Measurements from ENCODE around the gene CNPY1.

The CNPY1 gene

DNA sequence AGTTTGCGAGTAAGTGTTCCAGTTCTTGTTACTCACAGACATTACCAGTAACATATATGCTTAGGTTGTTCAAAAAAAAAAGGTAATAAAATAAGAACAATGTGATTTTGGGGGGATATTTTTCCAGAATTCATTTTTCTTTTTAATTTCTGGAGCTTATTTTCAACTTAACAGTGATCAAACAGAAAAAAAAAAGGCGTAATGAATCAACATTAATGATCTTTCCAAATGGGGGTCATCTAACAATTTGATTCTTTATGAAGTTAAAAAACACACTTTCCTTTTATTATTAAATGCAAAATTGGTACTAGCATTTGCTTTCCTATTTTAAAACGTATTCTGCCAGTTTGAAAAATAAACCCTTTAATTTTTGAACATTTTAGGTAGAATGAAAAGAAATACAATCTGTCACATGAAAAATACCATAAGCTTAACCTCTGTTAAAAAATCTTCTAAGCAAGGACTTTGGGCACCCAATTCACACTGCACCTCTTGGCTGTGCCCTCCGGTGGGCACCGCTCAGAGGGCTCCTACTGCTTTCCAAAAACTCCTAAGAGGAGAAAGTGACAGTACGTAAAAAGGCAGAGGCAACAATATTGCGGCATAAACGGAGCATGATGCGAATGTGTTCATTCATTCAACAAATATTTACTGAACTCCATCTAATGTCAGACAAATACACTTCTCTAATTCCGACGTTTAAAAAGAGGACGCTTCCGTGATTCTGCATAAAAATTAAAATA lies 32.6 kb downstream of the CNPY1 start:
- H3K27me3 ChIP-seq (ENCODE audit: control insufficient read depth, insufficient read depth, low read length), result peaks cover 5% of the 10 kb centered on the region
- no peak overlapping the region for H3K4me3 ChIP-seq (ENCODE audit: low read depth, low read length)
- no peaks in the 10 kb centered on the region for H3K4me1 ChIP-seq
- H3K9me3 ChIP-seq (ENCODE audit: control insufficient read depth, low read length), result no peaks in the 10 kb centered on the region
- no peaks in the 10 kb centered on the region for H3K36me3 ChIP-seq (ENCODE audit: control insufficient read depth, insufficient read depth, low read length)
- no peaks in the 10 kb centered on the region for H3K79me2 ChIP-seq
- TF ChIP-seq CTCF (IDR thresholded peaks at IDR 0.05), result no peak
- H3K4me2 ChIP-seq (ENCODE audit: low read length), result no peak overlapping the region
- H2AFZ ChIP-seq, result no peak overlapping the region
- H3K27ac ChIP-seq, result no peak overlapping the region
- no peak overlapping the region for H3K9ac ChIP-seq

DNA sequence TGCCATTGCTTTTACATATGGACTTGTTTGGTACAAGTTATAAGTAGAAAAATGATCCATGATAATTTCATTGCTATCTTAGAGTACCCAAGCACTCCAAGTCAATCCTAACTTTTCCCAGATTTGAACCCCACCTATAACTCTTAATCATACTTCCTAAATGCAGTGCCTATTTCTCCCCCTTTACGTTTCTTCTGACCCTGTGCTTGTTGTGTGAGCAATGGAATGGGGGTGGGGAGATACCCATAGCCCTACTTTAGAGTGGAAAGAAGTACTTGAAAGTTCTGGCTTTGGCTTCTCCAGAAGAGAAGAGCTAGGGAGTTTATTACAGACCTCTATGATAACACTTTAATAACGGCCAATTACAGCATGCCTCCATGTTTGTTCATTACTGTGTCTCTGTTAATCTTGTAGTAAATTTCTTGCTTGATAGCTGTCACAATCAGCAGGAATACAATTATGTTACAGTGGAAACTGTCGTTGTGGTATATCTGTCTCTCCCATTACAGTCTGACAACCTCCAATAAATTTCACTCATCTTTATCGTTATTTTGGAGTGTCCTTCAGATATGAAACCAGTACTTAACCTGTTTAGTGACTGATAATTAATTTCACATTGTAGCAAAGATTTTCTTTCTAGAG lies 34.0 kb downstream of the CNPY1 start:
- no peaks in the 10 kb centered on the region for H3K9me3 ChIP-seq (ENCODE audit: control insufficient read depth, low read length)
- H3K9ac ChIP-seq, result no peak overlapping the region
- H3K27ac ChIP-seq, result no peak overlapping the region
- H3K4me1 ChIP-seq, result no peaks in the 10 kb centered on the region
- no peaks in the 10 kb centered on the region for H3K79me2 ChIP-seq
- no peak overlapping the region for H3K4me3 ChIP-seq (ENCODE audit: low read depth, low read length)
- no peak overlapping the region for H2AFZ ChIP-seq
- no peak overlapping the region for H3K4me2 ChIP-seq (ENCODE audit: low read length)
- no peaks in the 10 kb centered on the region for H3K36me3 ChIP-seq (ENCODE audit: control insufficient read depth, insufficient read depth, low read length)
- peaks cover 5% of the 10 kb centered on the region for H3K27me3 ChIP-seq (ENCODE audit: control insufficient read depth, insufficient read depth, low read length)
- no peak for TF ChIP-seq CTCF (IDR thresholded peaks at IDR 0.05)

DNA sequence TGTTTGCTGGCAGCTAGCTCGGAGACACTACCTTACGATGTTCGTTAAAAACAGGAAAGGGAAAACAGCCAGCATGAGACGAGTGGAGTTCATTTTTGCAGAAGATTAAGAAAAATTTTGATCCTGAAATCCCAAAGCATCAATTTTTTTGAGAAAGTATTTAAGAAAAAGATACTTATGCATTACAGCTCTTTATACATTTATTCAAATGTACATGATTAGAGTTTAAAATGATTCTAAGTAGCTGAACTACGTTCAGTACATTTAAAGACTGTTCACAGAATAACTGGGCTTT lies 34.7 kb downstream of the CNPY1 start:
- Histone ChIP-seq H3K9me3 (ENCODE audit: control insufficient read depth, low read length) (no peaks in the 10 kb centered on the region), H3K79me2 (no peaks in the 10 kb centered on the region), H3K4me1 (no peaks in the 10 kb centered on the region), H3K9ac (no peak overlapping the region), H3K36me3 (ENCODE audit: control insufficient read depth, insufficient read depth, low read length) (no peaks in the 10 kb centered on the region), H3K27me3 (ENCODE audit: control insufficient read depth, insufficient read depth, low read length) (peaks cover 5% of the 10 kb centered on the region), H3K4me2 (ENCODE audit: low read length) (no peak overlapping the region), H3K4me3 (ENCODE audit: low read depth, low read length) (no peak overlapping the region), H3K27ac (no peak overlapping the region), H2AFZ (no peak overlapping the region)
- TF ChIP-seq CTCF (IDR thresholded peaks at IDR 0.05), result no peak

DNA sequence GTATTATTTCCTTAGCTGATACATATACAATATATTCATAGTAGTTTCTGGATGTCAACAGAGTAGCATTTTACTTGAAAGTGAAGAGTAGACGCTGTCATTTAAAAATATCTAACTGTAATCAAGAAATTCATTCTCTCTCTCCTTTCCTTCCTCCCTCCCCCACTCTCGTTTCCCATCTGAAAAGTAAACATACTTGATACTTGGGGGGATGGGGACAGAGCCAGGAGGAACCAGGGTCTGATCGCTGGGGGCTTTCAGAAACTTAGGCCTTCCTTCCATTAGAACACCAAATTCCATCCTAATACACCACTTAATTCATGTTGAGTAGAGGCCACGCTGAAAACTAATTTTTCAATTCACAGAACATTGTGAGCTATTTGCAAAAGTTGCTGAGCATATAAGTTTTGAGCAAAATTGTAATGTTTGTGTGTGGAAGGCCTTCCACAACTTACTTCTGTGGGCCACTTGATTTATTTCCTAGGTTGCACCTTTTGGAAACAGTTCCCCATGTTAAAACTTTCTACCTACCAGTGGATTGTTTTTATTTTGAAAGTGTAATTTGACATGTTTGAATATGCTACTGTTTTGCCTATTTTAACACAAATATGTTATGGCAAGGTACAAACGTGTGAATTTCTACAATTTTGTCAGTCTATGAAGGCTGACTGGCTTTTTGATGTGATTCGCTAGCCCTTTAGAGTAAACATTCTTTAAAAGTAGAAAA lies 35.2 kb downstream of the CNPY1 start:
- no peaks in the 10 kb centered on the region for H3K9me3 ChIP-seq (ENCODE audit: control insufficient read depth, low read length)
- H3K27me3 ChIP-seq (ENCODE audit: control insufficient read depth, insufficient read depth, low read length), result peaks cover 5% of the 10 kb centered on the region
- H3K9ac ChIP-seq, result no peak overlapping the region
- H2AFZ ChIP-seq, result no peak overlapping the region
- H3K79me2 ChIP-seq, result no peaks in the 10 kb centered on the region
- TF ChIP-seq CTCF (IDR thresholded peaks at IDR 0.05), result no peak
- H3K27ac ChIP-seq, result no peak overlapping the region
- no peaks in the 10 kb centered on the region for H3K4me1 ChIP-seq
- no peak overlapping the region for H3K4me3 ChIP-seq (ENCODE audit: low read depth, low read length)
- H3K4me2 ChIP-seq (ENCODE audit: low read length), result no peak overlapping the region
- H3K36me3 ChIP-seq (ENCODE audit: control insufficient read depth, insufficient read depth, low read length), result no peaks in the 10 kb centered on the region

Data from parathyroid adenoma (tissue), 2 donors.